GM12891 (cell line): ENCODE measurements around the gene GIMAP5.

Experiments
- POLR2A ChIP-seq: IDR thresholded peaks from 2 replicates; pipeline ENCODE4 v1.6.1; 2011; ENCODE audit warnings: low read depth, low read length, control low read depth
- POLR2AphosphoS5 ChIP-seq: IDR thresholded peaks from 2 replicates; pipeline ENCODE4 v1.6.1; 2011; ENCODE audit warnings: low read depth, low read length, control low read depth
- POU2F2 ChIP-seq: IDR thresholded peaks from 2 replicates; pipeline ENCODE4 v1.6.1; 2011; ENCODE audit warnings: low read depth, mild to moderate bottlenecking, control low read depth, low read length, moderate library complexity
- SPI1 ChIP-seq: IDR thresholded peaks from 2 replicates; pipeline ENCODE4 v1.6.1; 2011; ENCODE audit warnings: low read depth, low read length, control low read depth

- TF ChIP-seq SPI1 (no peak), POLR2AphosphoS5 (no peak), POLR2A (no peak), POU2F2 (no peak)
Measured at GRCh38 chr7:150740053-150740452, 2.8 kb downstream of the GIMAP5 start.
